Activated CD4-positive, alpha-beta T cell treated with anti-CD3 and anti-CD28 coated beads for 4 hours (primary cell): ENCODE results near the gene UBTD1.
"Not testable (repeated sequence)": the region's sequence is repeated elsewhere in the genome, so short reads cannot be mapped to it uniquely, and the experiment has no call there.

Experiments
- DNase-seq, 2 donors: peaks; one replicate each; pipeline ENCODE4 v3.0.0-alpha.2; 2020

The UBTD1 gene

GRCh38 chr10:97498841-97499560 is at the start of gene UBTD1:
TSS of gene UBTD1 (plus strand) at chr10:97498924. CDS start at chr10:97499204, 280 bp downstream.
- peak; percentile 29 to 47 for DNase-seq

GRCh38 chr10:97450828-97451227 is 47.9 kb upstream of the UBTD1 start:
- DNase-seq = no peak

GRCh38 chr10:97451605-97452004 is 47.1 kb upstream of the UBTD1 start:
- DNase-seq = no peak

DNA sequence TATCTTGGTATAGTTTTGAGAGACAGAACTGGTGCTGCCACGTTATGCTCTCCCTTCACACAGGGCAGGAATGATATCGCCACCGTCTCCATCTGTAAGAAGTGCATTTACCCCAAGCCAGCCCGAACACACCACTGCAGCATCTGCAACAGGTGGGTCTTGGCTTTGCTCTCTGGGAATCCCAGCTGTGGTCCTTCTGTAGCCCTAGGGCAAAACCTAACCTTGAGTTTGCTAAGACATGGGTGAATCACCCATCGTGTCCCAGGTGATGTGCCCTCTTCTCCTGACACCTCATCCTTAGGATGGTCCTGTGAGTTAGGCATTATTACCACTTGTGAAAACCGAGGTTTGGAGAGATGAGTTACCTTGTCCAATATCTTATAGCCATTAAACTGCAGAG is 46.4 kb upstream of the UBTD1 start:
- DNase-seq = no peak

GRCh38 chr10:97454330-97455036 is 44.2 kb upstream of the UBTD1 start:
- peak; percentile 58 to 62 for DNase-seq

- DNase-seq = no peak
Measured at GRCh38 chr10:97456034-97456685, 42.6 kb upstream of the UBTD1 start.

DNA sequence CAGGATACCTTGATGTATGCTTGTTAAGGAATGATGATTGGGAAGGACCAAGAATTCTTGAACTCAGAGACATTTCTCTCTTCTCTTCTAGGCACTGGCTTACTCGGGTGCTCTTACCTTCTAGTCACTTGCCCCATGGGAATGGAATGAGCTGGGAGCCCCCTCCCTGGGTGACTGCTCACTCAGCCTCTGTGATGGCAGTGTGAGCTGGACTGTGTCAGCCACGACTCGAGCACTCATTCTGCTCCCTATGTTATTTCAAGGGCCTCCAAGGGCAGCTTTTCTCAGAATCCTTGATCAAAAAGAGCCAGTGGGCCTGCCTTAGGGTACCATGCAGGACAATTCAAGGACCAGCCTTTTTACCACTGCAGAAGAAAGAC is 42.0 kb upstream of the UBTD1 start:
- no peak for DNase-seq

GRCh38 chr10:97459111-97459510 is 39.6 kb upstream of the UBTD1 start:
- no peak for DNase-seq

DNA sequence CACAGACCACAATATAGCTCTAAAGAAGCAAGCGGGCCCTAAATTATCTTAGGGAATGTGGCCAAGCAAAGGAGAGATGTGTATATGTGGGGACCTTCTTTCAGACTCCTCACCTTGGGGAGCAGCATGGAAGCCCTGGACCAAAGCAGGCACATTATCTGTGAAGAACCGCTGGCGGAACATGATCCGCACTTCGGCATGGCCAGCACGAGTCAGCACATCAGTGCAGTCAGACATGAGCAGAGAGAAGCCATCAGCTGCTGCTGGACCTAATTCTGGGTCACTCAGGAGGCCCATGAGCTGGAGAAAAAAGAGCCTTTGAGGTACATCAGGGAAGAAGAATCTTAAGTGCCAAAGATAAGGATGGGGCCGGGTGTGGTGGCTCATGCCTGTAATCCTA is 38.8 kb upstream of the UBTD1 start:
- DNase-seq = no peak

GRCh38 chr10:97462309-97462708 is 36.4 kb upstream of the UBTD1 start:
- DNase-seq = no peak

DNA sequence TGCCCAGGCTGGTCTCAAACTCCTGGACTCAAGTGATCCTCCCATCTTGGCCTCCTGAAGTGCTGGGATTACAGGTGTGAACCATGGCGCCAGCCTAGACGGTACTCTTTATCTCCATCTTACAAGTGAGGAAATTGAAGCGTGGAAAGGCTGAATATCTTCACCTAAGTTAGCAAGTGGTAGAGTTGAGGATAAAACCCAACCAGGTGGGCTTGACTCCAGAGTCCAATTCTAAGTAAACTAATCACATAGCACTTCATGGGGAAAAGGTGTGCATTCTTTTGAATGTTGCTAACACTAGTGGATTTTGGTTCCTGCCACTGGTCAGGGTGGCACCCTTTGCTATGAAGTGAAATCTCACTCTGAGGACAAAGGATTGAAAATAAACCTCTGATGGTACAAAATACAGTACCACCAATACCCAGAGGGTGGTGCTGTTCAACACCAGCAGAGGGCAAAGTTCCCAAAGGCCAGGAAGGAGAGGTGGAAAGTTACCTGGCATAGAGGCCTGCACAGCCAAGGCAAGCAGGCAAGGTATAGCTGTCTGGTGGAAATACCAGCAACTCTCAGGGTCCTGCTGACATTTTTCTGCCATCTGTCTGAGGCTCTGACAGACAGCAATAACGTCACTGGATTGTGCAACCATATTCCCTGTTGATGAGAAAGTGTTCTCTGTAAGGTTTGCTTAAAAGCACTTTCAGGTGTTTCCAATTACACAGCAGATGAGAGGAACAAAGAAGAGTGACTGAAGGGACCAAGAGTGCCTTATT is 35.2 kb upstream of the UBTD1 start:
- peak; percentile 18 to 47 for DNase-seq

DNA sequence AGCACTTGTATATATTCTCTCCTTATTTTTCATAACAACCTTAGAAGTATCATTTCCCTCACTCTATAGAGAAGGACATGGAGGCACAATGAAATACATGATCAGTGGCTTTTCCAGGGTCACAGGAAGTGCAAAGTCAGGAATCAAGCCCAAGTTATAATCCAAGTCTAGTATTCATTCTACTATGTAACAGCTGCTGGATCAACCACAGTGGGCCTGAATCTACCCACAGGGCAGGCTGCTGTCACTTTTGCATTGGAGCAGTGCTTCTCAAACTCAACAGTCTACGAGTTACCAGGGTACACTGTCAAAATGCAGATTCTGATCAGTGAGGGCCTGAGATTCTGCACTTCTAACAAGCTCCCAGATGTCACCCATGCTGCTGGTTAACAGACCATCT is 34.5 kb upstream of the UBTD1 start:
- DNase-seq = no peak

DNA sequence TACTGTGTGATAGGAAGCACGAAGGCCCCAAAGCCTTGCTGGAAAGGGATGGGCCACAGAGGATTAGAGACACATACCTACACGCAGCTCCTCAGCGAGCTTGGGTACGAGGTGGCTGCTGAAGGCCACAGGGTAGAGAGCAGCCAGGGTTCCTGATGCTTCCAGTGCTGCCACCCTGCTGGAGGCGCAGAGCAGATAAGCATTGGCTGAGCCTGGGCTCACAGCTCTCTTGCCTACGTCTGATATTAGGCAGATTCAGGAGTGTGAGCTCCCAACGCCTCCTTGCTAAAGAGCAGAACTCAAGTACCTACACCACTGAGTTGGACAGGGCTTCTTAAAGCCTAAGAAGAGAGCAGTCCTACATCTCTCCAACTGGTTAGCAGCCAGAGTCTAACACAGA is 32.7 kb upstream of the UBTD1 start:
- no peak for DNase-seq

GRCh38 chr10:97466755-97467154 is 32.0 kb upstream of the UBTD1 start:
- DNase-seq = no peak

GRCh38 chr10:97468162-97468561 is 30.6 kb upstream of the UBTD1 start:
- no peak for DNase-seq

- not testable (repeated sequence) for DNase-seq
Measured at GRCh38 chr10:97468781-97469180, 29.9 kb upstream of the UBTD1 start.

GRCh38 chr10:97474918-97475317 is 23.8 kb upstream of the UBTD1 start:
- DNase-seq = no peak

- no peak for DNase-seq
Measured at GRCh38 chr10:97475936-97476594, 22.7 kb upstream of the UBTD1 start.

DNA sequence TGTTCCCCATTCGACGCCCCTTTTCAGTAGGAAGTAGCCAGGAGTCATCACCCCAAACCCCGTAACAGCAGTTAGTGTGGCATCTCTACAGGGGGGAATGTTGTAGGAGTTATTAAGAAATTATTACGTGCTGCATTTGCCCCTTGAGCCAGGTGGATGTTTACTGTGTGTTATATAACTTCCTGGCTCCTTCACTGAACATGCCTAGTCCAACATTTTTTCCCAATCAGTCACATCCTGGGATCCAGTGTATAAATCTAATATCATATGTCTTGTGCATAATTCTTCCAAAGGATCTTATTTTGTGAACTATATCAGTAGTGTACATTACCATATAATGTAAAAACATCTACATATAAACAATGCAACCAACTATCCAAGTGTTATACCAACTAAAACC is 19.3 kb upstream of the UBTD1 start:
- DNase-seq = not testable (repeated sequence)

DNA sequence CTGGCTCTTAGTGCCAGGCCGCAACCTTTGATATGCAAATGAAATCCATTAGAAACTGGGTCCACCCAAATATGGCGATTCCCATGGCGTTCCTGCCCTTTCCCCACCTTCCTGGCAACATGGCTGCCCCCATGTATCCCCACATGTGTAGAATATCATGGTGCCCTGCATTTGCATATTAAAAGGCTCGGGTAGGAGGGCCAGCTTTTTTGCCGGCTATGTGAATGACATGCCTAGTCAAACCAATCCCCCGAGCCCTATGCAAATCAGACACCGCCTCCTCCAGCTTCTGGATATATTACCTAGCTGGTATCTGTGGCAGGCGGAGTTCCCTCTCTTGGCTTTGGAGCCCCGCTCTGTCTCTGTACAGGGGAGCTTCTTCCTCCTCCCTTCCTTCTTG is 18.8 kb upstream of the UBTD1 start:
- no peak for DNase-seq

- DNase-seq = no peak
Measured at GRCh38 chr10:97481071-97481470, 17.7 kb upstream of the UBTD1 start.

GRCh38 chr10:97482381-97482780 is 16.3 kb upstream of the UBTD1 start:
- DNase-seq = no peak

DNA sequence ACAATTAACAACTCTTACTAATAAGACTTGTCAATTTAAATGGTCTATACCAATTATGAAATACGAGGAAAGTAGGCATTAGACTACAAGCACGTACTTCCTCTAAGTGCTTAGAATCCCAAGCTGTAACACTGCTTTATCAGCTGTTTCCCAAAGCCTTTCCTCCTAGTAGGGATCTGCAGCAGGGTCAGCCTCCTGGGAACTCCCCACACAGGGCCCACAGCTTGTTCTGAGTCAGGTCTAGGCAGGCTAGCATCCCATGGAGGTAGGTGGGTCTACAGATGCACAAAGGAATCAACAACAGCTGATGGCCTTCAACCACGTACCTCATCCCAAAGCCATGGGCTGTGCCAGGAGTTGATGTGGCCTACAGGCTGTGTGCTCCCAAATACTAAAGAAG is 15.2 kb upstream of the UBTD1 start:
- DNase-seq = no peak
